HEK293 (cell line): ENCODE results near the gene CENPP.

Source experiments
- CTCF ChIA-PET: fragments of 350-600 bp; formaldehyde crosslinking; extraction: SDS; loops from one replicate; lab custom pipeline; 2021; ENCODE audit warnings: antibody characterized with exemption; lab: Yijun Ruan, JAX
- POLR2A ChIA-PET: fragments of 300-600 bp; formaldehyde crosslinking; extraction: SDS; loops from one replicate; lab custom pipeline; 2020; ENCODE audit warnings: antibody characterized with exemption, inconsistent platforms; lab: Yijun Ruan, JAX
- H3K27ac ChIP-seq: fragments of 200-500 bp; sonication (Bioruptor generic); 2 replicates; pipeline ENCODE4 v1.5.1; 2014; ENCODE audit warnings: low read depth, low read length, control low read depth, inconsistent platforms; ENCODE audit errors: extremely low read depth
- H3K36me3 ChIP-seq, 2 experiments: fragments of 200-500 bp in 1 of 2; sonication (Bioruptor generic) in 1 of 2; 1 replicate in 1 of 2; 2 replicates in 1 of 2; pipeline ENCODE4 v1.5.1; 2014 to 2017; ENCODE audit warnings: inconsistent platforms in 2 of 2, low read length in 2 of 2; ENCODE audit not compliant: control insufficient read depth in 2 of 2, insufficient read depth in 1 of 2
- H3K4me1 ChIP-seq: fragments of 200-500 bp; sonication (Bioruptor generic); 2 replicates; pipeline ENCODE4 v1.5.1; 2014; ENCODE audit warnings: mild to moderate bottlenecking, low read length, inconsistent platforms; ENCODE audit not compliant: control insufficient read depth, insufficient read depth
- H3K4me3 ChIP-seq: 2 replicates; pipeline ENCODE4 v1.5.1; 2011; ENCODE audit warnings: low read depth, mild to moderate bottlenecking, control low read depth, low read length, moderate library complexity
- H3K9me3 ChIP-seq: fragments of 200-500 bp; sonication (Bioruptor generic); 2 replicates; pipeline ENCODE4 v1.5.1; 2014; ENCODE audit warnings: low read depth, low read length, inconsistent platforms; ENCODE audit not compliant: control insufficient read depth, insufficient read depth
- AEBP2 ChIP-seq: fragments of 450-650 bp; formaldehyde crosslinking; IDR thresholded peaks from 2 replicates; pipeline ENCODE4 v1.5.1; 2016; ENCODE audit warnings: missing biosample characterization, missing genetic modification characterization, borderline replicate concordance
- GFI1B ChIP-seq: fragments of 450-650 bp; formaldehyde crosslinking; IDR thresholded peaks from 2 replicates; pipeline ENCODE4 v1.5.1; 2016; ENCODE audit warnings: missing biosample characterization, missing genetic modification characterization
- MZF1 ChIP-seq: fragments of 450-650 bp; formaldehyde crosslinking; IDR thresholded peaks from 2 replicates; pipeline ENCODE4 v1.5.1; 2017; ENCODE audit warnings: missing biosample characterization, missing genetic modification characterization, borderline replicate concordance
- TCF7L2 ChIP-seq: IDR thresholded peaks from 2 replicates; pipeline ENCODE4 v1.6.1; 2011; ENCODE audit warnings: low read depth, mild to moderate bottlenecking, inconsistent platforms, low read length, moderate library complexity, borderline replicate concordance
- ZBTB7A ChIP-seq: fragments of 450-650 bp; formaldehyde crosslinking; IDR thresholded peaks from 2 replicates; pipeline ENCODE4 v1.5.1; 2016; ENCODE audit warnings: low read depth, missing biosample characterization, missing genetic modification characterization
- ZNF10 ChIP-seq: fragments of 450-650 bp; formaldehyde crosslinking; IDR thresholded peaks from 2 replicates; pipeline ENCODE4 v1.5.1; 2017; ENCODE audit warnings: missing biosample characterization, missing genetic modification characterization
- ZNF138 ChIP-seq: fragments of 450-650 bp; formaldehyde crosslinking; IDR thresholded peaks from 2 replicates; pipeline ENCODE4 v1.5.1; 2016; ENCODE audit warnings: missing biosample characterization, missing genetic modification characterization, borderline replicate concordance
- ZNF223 ChIP-seq: fragments of 450-650 bp; formaldehyde crosslinking; IDR thresholded peaks from 2 replicates; pipeline ENCODE4 v1.5.1; 2016; ENCODE audit warnings: missing biosample characterization, missing genetic modification characterization
- ZNF501 ChIP-seq: fragments of 450-650 bp; formaldehyde crosslinking; IDR thresholded peaks from 2 replicates; pipeline ENCODE4 v1.5.1; 2016; ENCODE audit warnings: missing biosample characterization, missing genetic modification characterization
- ZNF624 ChIP-seq: fragments of 450-650 bp; formaldehyde crosslinking; IDR thresholded peaks from 2 replicates; pipeline ENCODE4 v1.5.1; 2017; ENCODE audit warnings: missing biosample characterization, missing genetic modification characterization
- ZNF692 ChIP-seq: fragments of 450-650 bp; formaldehyde crosslinking; IDR thresholded peaks from 2 replicates; pipeline ENCODE4 v1.5.1; 2016; ENCODE audit warnings: missing biosample characterization, missing genetic modification characterization
- ZNF701 ChIP-seq: fragments of 450-650 bp; formaldehyde crosslinking; IDR thresholded peaks from 2 replicates; pipeline ENCODE4 v1.5.1; 2016; ENCODE audit warnings: missing biosample characterization, missing genetic modification characterization
- ZNF792 ChIP-seq: fragments of 450-650 bp; formaldehyde crosslinking; IDR thresholded peaks from 2 replicates; pipeline ENCODE4 v1.5.1; 2016; ENCODE audit warnings: missing biosample characterization, missing genetic modification characterization
- ZSCAN30 ChIP-seq: fragments of 450-650 bp; IDR thresholded peaks from 2 replicates; pipeline ENCODE4 v1.5.1; 2018; ENCODE audit warnings: missing biosample characterization, mild to moderate bottlenecking, missing genetic modification characterization, moderate library complexity
- TF ChIP-seq, protein P1 (sequence below): fragments of 450-650 bp; formaldehyde crosslinking; conservative IDR thresholded peaks from 2 replicates; pipeline ENCODE4 v1.5.1; 2016; ENCODE audit warnings: low read depth, missing biosample characterization, missing genetic modification characterization
- TF ChIP-seq, protein P2 (sequence below): fragments of 450-650 bp; formaldehyde crosslinking; IDR thresholded peaks from 2 replicates; pipeline ENCODE4 v1.5.1; 2017; ENCODE audit warnings: missing biosample characterization, missing genetic modification characterization

The CENPP gene

GRCh38 chr9:92645041-92645440, 319.3 kb downstream of the CENPP start (continued):
- TF ChIP-seq, protein P1, sequence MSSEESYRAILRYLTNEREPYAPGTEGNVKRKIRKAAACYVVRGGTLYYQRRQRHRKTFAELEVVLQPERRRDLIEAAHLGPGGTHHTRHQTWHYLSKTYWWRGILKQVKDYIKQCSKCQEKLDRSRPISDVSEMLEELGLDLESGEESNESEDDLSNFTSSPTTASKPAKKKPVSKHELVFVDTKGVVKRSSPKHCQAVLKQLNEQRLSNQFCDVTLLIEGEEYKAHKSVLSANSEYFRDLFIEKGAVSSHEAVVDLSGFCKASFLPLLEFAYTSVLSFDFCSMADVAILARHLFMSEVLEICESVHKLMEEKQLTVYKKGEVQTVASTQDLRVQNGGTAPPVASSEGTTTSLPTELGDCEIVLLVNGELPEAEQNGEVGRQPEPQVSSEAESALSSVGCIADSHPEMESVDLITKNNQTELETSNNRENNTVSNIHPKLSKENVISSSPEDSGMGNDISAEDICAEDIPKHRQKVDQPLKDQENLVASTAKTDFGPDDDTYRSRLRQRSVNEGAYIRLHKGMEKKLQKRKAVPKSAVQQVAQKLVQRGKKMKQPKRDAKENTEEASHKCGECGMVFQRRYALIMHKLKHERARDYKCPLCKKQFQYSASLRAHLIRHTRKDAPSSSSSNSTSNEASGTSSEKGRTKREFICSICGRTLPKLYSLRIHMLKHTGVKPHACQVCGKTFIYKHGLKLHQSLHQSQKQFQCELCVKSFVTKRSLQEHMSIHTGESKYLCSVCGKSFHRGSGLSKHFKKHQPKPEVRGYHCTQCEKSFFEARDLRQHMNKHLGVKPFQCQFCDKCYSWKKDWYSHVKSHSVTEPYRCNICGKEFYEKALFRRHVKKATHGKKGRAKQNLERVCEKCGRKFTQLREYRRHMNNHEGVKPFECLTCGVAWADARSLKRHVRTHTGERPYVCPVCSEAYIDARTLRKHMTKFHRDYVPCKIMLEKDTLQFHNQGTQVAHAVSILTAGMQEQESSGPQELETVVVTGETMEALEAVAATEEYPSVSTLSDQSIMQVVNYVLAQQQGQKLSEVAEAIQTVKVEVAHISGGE (tag by site-specific recombination): no peak
- TF ChIP-seq, protein P2, sequence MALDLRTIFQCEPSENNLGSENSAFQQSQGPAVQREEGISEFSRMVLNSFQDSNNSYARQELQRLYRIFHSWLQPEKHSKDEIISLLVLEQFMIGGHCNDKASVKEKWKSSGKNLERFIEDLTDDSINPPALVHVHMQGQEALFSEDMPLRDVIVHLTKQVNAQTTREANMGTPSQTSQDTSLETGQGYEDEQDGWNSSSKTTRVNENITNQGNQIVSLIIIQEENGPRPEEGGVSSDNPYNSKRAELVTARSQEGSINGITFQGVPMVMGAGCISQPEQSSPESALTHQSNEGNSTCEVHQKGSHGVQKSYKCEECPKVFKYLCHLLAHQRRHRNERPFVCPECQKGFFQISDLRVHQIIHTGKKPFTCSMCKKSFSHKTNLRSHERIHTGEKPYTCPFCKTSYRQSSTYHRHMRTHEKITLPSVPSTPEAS (tag by site-specific recombination): no peak
- TF ChIP-seq TCF7L2 (no peak), GFI1B (no peak), ZNF624 (no peak), ZNF701 (tag by site-specific recombination) (no peak), ZNF10 (tag by site-specific recombination) (no peak), ZNF223 (tag by site-specific recombination) (no peak), ZNF792 (no peak), ZNF692 (tag by site-specific recombination) (no peak), AEBP2 (no peak), ZNF501 (tag by site-specific recombination) (no peak), ZNF138 (tag by site-specific recombination) (no peak)

GRCh38 chr9:92647671-92648473, 322.1 kb downstream of the CENPP start:
- TF ChIP-seq ZSCAN30 (tag by site-specific recombination) (no peak), ZBTB7A (tag by site-specific recombination) (no peak), MZF1 (no peak)
- Histone ChIP-seq H3K36me3 (peaks cover 20 to 90% of the 10 kb centered on the region in 2 experiments), H3K27ac (no peak overlapping the region), H3K4me1 (no peaks in the 10 kb centered on the region), H3K9me3 (no peaks in the 10 kb centered on the region), H3K4me3 (no peak overlapping the region)
- POLR2A ChIA-PET: no interaction called here
- CTCF ChIA-PET: interaction anchor here (0.6 kb wide), 1 partner anchor 15 kb away, joined by 3 read pairs; no protein-coding TSS in a partner anchor
